GM21529 (cell line): ENCODE results near the gene CASS4.
"Not testable (repeated sequence)": the region's sequence is repeated elsewhere in the genome, so short reads cannot be mapped to it uniquely, and the experiment has no call there.

Experiments
- ATAC-seq: cut with Tn5 transposase; IDR thresholded peaks from one replicate; pipeline ENCODE4 v1.9.1; 2021; ENCODE audit not compliant: unreplicated experiment

CASS4 gene

GRCh38 chr20:56411759-56412472, at the start of gene CASS4:
Gene CASS4, plus strand, starts transcription at chr20:56412260. Its CDS starts 199 bp downstream, at chr20:56412459.
- no peak for ATAC-seq

- no peak for ATAC-seq
Observed at GRCh38 chr20:56362833-56363413, 49.1 kb upstream of the CASS4 start.

GRCh38 chr20:56363491-56363890, 48.6 kb upstream of the CASS4 start:
- no peak for ATAC-seq

GRCh38 chr20:56368351-56369134, 43.5 kb upstream of the CASS4 start:
- ATAC-seq, result no peak

GRCh38 chr20:56369179-56369578, 42.9 kb upstream of the CASS4 start:
- no peak for ATAC-seq

GRCh38 chr20:56371977-56372376, 40.1 kb upstream of the CASS4 start:
- no peak for ATAC-seq

GRCh38 chr20:56372850-56373249, 39.2 kb upstream of the CASS4 start:
- no peak for ATAC-seq

GRCh38 chr20:56373942-56374341, 38.1 kb upstream of the CASS4 start:
- no peak for ATAC-seq

- no peak for ATAC-seq
Observed at GRCh38 chr20:56376331-56376730, 35.7 kb upstream of the CASS4 start.

GRCh38 chr20:56378386-56378785, 33.7 kb upstream of the CASS4 start:
- ATAC-seq, result no peak

- no peak for ATAC-seq
Observed at GRCh38 chr20:56380375-56380774, 31.7 kb upstream of the CASS4 start.

- peak; percentile 51 for ATAC-seq
Observed at GRCh38 chr20:56381501-56381900, 30.6 kb upstream of the CASS4 start.

- no peak for ATAC-seq
Observed at GRCh38 chr20:56382696-56383095, 29.4 kb upstream of the CASS4 start.

- ATAC-seq, result no peak
Observed at GRCh38 chr20:56383334-56383733, 28.7 kb upstream of the CASS4 start.

- no peak for ATAC-seq
Observed at GRCh38 chr20:56385130-56385529, 26.9 kb upstream of the CASS4 start.

- no peak for ATAC-seq
Observed at GRCh38 chr20:56386219-56386618, 25.8 kb upstream of the CASS4 start.

- no peak for ATAC-seq
Observed at GRCh38 chr20:56388882-56389281, 23.2 kb upstream of the CASS4 start.

GRCh38 chr20:56389807-56390206, 22.3 kb upstream of the CASS4 start:
- no peak for ATAC-seq

GRCh38 chr20:56390396-56390795, 21.7 kb upstream of the CASS4 start:
- not testable (repeated sequence) for ATAC-seq

- ATAC-seq, result no peak
Observed at GRCh38 chr20:56391037-56391436, 21.0 kb upstream of the CASS4 start.

GRCh38 chr20:56391596-56392131, 20.4 kb upstream of the CASS4 start:
- peak; percentile 28 for ATAC-seq
